HEK293 (cell line): Measurements from ENCODE around the gene FMNL3.

Experiments
- SALL2 ChIP-seq: fragments of 450-650 bp; formaldehyde crosslinking; IDR thresholded peaks from 2 replicates; pipeline ENCODE4 v1.5.0; 2017; ENCODE audit warnings: missing biosample characterization, mild to moderate bottlenecking, missing genetic modification characterization, borderline replicate concordance
- ZFP37 ChIP-seq: fragments of 450-650 bp; formaldehyde crosslinking; IDR thresholded peaks from 2 replicates; pipeline ENCODE4 v1.5.1; 2016; ENCODE audit warnings: missing biosample characterization, missing genetic modification characterization
- ZNF692 ChIP-seq: fragments of 450-650 bp; formaldehyde crosslinking; IDR thresholded peaks from 2 replicates; pipeline ENCODE4 v1.5.1; 2016; ENCODE audit warnings: missing biosample characterization, missing genetic modification characterization

- TF ChIP-seq ZFP37 (tag by site-specific recombination) (no peak), ZNF692 (no peak), SALL2 (tag by site-specific recombination) (no peak)
Observed at GRCh38 chr12:49664167-49664566, 43.0 kb downstream of the FMNL3 start.
